ENCODE data around the gene RNF157.
"Not testable (repeated sequence)": the region's sequence is repeated elsewhere in the genome, so short reads cannot be mapped to it uniquely, and the experiment has no call there.

RNF157 gene

DNA sequence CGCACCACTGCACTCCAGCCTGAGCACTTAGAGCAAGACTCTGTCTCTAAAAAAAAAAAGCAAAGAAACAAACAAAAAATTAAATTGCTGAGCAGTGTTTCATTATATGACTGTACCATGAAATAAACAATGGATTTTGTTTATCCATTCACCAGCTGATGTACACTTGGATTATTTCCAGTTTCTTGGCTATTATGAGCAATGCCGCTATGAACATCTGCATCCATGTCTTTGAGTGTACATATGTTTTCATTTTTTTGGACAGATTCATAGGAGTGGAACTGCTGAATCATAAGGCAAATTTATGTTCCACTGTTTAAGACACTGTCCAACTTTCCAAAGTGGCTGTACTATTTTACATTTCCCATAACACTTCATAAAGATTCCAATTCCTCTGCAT lies 8.0 kb downstream of the RNF157 start:
- no peak for FAIRE-seq

- FAIRE-seq, result not testable (repeated sequence)
Measured at GRCh38 chr17:76226749-76227148, 13.5 kb downstream of the RNF157 start.

GRCh38 chr17:76225373-76226086 lies 14.8 kb downstream of the RNF157 start:
- not testable (repeated sequence) for FAIRE-seq

DNA sequence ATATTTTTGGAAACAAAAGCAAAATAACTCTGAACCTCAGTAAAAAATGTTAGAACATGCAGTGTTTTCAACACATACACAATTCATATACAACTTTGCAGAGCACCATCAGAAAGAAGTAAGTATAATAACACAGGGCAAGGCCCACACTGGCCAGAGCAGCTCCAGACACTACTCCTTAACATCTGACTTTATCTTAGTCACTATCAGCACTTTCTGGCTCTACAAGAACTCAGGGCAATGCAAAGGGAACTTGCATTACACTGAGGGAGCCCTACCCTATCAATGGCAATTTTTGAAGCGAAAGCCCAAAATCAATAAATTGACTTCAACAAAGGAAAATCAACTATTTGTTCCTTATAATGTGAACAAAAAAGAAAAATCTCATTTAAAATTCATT lies 16.5 kb downstream of the RNF157 start:
- no peak for FAIRE-seq

GRCh38 chr17:76219670-76220383 lies 20.5 kb downstream of the RNF157 start:
- no peak for FAIRE-seq

DNA sequence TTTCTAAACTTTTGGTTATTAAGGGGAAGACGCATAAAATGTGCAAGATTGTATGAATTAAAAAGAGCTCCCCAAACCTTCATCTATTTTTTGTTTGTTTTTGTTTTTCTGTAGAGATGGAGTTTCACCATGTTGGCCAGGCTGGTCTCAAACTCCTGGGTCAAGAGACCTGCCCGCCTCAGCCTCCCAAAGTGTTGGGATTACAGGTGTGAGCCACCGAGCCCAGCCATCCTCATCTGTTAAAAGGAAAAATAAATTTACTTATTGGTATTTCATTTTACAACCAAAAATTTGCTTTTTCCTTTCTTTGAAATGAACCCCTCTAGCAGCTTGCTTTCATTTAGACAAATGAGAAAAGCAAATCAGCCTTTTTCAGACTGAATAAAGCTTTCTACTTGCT lies 23.2 kb downstream of the RNF157 start:
- no peak for FAIRE-seq

GRCh38 chr17:76213491-76213890 lies 26.8 kb downstream of the RNF157 start:
- no peak for FAIRE-seq

- no peak for FAIRE-seq
Measured at GRCh38 chr17:76208120-76208519, 32.2 kb downstream of the RNF157 start.

GRCh38 chr17:76207275-76208059 lies 32.8 kb downstream of the RNF157 start:
- FAIRE-seq, result no peak

- not testable (repeated sequence) for FAIRE-seq
Measured at GRCh38 chr17:76205542-76206144, 34.6 kb downstream of the RNF157 start.

GRCh38 chr17:76204277-76204676 lies 36.0 kb downstream of the RNF157 start:
- no peak for FAIRE-seq

- no peak for FAIRE-seq
Measured at GRCh38 chr17:76200354-76200753, 39.9 kb downstream of the RNF157 start.

GRCh38 chr17:76199469-76199868 lies 40.8 kb downstream of the RNF157 start:
- no peak for FAIRE-seq

DNA sequence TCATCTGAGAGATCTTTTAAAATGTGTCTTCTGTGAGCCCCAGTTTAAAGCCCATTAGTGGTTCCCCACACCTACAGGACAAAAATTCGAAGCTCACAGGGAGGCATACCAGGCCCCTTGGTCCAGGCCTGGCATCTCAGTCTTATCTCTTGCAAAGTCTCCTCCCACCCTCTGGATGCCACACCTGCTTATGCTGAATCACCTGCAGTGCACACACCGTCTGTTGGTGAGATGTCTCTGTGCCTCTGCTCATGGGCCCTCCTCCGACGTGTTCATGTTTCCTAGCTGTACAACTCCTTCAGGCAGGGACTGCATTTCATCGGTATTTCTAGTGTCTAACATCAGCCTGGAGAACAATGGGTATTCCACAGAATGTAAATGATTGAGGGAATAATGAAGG lies 41.6 kb downstream of the RNF157 start:
- no peak for FAIRE-seq

- FAIRE-seq, result no peak
Measured at GRCh38 chr17:76197911-76198310, 42.4 kb downstream of the RNF157 start.

GRCh38 chr17:76196675-76197074 lies 43.6 kb downstream of the RNF157 start:
- FAIRE-seq, result no peak

DNA sequence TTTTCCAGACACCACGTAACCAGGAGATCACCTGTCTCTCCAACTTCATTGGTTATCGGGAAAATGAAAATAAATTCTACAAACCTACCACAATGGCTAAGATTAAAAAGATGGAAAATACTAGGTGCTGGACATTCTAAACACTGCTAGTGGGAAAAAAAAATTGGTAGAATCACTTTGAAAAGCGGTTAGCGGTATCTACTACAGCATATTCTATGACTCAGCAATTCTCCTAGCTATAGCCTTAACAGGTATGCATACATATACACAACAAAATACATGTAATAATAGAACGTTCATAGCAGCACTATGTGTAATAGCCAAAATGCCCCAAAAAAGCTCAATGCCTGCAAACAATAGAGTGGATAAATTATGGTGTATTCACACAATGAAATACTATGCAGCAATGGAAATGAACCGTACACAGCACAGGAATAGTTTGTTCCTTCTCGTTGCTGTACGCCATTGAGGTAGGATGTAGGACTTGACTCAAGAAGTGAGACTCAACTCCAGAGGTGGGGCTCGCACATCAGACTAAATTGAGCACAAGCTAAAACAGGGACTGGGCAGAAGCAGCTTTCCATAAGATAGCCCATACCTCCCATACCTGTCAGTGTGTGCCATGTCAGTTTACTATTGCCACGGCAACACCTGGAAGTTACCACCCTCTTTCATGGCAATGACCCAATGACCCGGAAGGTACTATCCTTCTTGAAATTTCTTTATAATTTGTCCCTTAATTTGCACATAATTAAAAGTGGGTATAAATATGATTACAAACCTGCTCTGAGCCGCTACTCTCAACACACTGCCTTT lies 44.8 kb downstream of the RNF157 start:
- no peak for FAIRE-seq

- FAIRE-seq, result no peak
Measured at GRCh38 chr17:76193591-76193990, 46.7 kb downstream of the RNF157 start.

DNA sequence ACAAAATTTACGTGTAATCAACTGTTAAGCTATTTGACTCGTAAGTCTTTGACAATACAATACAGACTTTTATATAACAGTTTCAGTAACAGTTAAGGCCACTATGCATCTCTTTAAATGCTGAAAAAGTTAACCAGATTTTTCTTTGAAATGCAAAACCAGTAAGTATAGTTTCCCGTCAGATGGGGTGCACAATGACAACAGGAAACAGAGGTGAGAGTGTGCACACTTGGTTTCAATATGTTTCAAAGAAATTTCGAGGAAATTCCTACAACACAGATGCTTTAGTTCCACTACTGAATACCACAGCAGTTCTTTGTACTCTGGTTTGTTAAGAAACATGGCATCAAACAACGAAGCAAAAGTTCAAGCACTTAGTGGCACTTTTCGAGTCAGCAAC lies 48.4 kb downstream of the RNF157 start:
- no peak for FAIRE-seq

DNA sequence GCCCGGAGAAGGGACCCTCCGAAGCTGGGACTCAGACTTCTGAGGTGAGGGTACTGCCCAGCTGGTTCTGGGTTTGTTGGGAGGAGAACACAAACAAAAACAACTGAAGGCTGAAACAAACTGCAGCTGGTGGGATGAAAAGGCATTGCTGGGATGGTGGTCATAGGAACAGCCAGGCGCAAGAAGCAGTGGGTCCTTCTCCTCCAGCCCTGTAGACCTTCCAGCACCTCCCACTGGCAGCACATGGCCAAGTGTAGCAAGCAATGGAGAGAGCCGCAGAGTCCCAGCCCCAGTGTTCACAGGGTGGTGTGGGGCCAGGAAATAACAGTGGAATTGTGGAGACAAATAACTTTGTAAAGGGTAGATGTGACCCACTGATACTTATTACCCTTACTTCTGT lies 50.6 kb downstream of the RNF157 start:
- no peak for FAIRE-seq

GRCh38 chr17:76189247-76189646 lies 51.0 kb downstream of the RNF157 start:
- no peak for FAIRE-seq

GRCh38 chr17:76188213-76189016 lies 51.9 kb downstream of the RNF157 start:
- no peak for FAIRE-seq

All from islet of Langerhans (tissue), 1 donor.